Naive thymus-derived CD8-positive, alpha-beta T cell (primary cell): ENCODE measurements around the gene SHOC2. TPM values are rescaled to one million over a fixed set of nuclear protein-coding genes. Genes with fewer than 3 reads are reported as not detected.
A peak's percentile ranks its signal among the peaks of the same experiment; 100 is the strongest.

Experiments used
- ATAC-seq, 2 donors: fragments of 150-1000 bp; cut with Tn5 transposase in 1 of 2; sonication (Bioruptor Pico), chemical (Tn5 transposase) in 1 of 2; 1 replicate in 1 of 2; 2 replicates in 1 of 2; pipeline ENCODE4 v1.10.0; 2021; ENCODE audit warnings: mild to moderate bottlenecking in 2 of 2, moderate library complexity in 2 of 2
- POLR2A ChIA-PET: fragments of 350-600 bp; sonication (Branson Sonifier 250); formaldehyde crosslinking; loops from one replicate; lab custom pipeline; 2021; ENCODE audit warnings: antibody characterized with exemption; lab: Charles Lee
- DNase-seq, 10 donors: peaks; one replicate each; pipeline versions ENCODE4 v3.0.0 to v3.0.0-alpha.2; 2020 to 2022
- H3K27ac Mint-ChIP-seq, 10 donors: one replicate each; pipeline ENCODE4 v1.8.0; 2020 to 2022; ENCODE audit warnings: mild to moderate bottlenecking in 10 of 10, mixed read lengths in 10 of 10, moderate library complexity in 4 of 10, inconsistent platforms in 1 of 10
- H3K27me3 Mint-ChIP-seq, 5 donors: one replicate each; pipeline ENCODE4 v1.8.0; 2021 to 2022; ENCODE audit warnings: mixed read lengths in 5 of 5
- H3K36me3 Mint-ChIP-seq, 3 donors: one replicate each; pipeline ENCODE4 v1.8.0; 2020 to 2022; ENCODE audit warnings: mixed read lengths in 3 of 3, mild to moderate bottlenecking in 2 of 3, inconsistent platforms in 1 of 3
- H3K4me1 Mint-ChIP-seq, 4 donors: one replicate each; pipeline ENCODE4 v1.8.0; 2021 to 2022; ENCODE audit warnings: mixed read lengths in 4 of 4
- H3K4me3 Mint-ChIP-seq, 10 donors: one replicate each; pipeline ENCODE4 v1.8.0; 2020 to 2022; ENCODE audit warnings: mild to moderate bottlenecking in 10 of 10, mixed read lengths in 10 of 10, moderate library complexity in 6 of 10, inconsistent platforms in 1 of 10
- H3K9me3 Mint-ChIP-seq, 9 donors: one replicate each; pipeline ENCODE4 v1.8.0; 2020 to 2022; ENCODE audit warnings: mixed read lengths in 9 of 9, mild to moderate bottlenecking in 3 of 9, inconsistent platforms in 1 of 9, moderate library complexity in 1 of 9
- polyA plus RNA-seq, 3 donors: library from polyadenylated mRNA; unstranded; fragments of 300-500 nt; fragmentation: Illumina TruSeq; gene quantifications; one replicate each; pipeline ENCODE4 v1.2.3, GENCODE V29; 2021
- total RNA-seq, 8 experiments: library from RNA in 2 of 8; stranded (reverse) in 2 of 8; gene quantifications; one replicate each; pipeline ENCODE4 v1.2.3 and lab custom pipeline; 2021 to 2026

The SHOC2 gene
- total and polyA plus RNA-seq, 5 experiments from 2014 or later: 43.2 to 72.6 (median 58.3) TPM

DNA sequence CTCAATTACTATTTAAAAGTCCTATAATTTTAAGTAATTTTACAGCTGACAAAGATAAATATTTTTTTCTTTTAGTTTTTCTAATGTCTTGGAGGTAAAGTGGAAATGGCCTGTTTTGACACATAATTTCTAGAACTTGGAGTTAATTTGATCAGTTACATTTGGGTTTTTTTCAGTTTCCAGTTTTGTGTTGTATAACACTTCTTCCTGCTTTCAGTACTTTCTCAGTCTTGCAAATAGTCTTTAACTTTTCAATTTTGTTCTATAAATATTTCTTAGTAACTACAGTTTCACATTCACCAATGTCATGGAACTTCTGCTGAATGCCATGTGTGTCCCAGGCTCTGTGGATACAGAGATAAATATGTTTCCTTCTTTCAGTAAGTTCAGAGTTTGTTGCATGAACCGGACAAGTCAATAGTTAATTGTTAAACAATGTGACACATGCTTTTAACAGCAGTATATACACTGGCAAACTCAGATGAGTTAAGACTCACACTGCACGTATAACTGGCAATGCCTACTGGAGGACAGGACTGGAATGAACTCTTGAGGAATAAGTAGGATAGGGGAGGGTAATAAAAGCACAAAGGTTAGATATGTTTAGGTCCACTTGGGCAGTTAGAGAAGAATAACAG, 4.6 kb downstream of the SHOC2 start:
- Mint-ChIP-seq H3K4me3 (peak overlapping the region in 1 of 10 donors; percentile 0), H3K4me1 (peaks cover 11 to 74% (median 43%) of the 10 kb centered on the region in 4 donors), H3K27me3 (no peaks in the 10 kb centered on the region), H3K9me3 (no peaks in the 10 kb centered on the region), H3K27ac (peak overlapping the region in 3 of 10 donors; percentile 27 to 55 (median 30)), H3K36me3 (peaks cover 0 to 7% (median 4%) of the 10 kb centered on the region in 3 donors)
- ATAC-seq (no peak), DNase-seq (no peak)
- POLR2A ChIA-PET: interaction anchor here (1.0 kb wide), 1 partner anchor 11 kb away, joined by 3 read pairs; no protein-coding TSS in a partner anchor

DNA sequence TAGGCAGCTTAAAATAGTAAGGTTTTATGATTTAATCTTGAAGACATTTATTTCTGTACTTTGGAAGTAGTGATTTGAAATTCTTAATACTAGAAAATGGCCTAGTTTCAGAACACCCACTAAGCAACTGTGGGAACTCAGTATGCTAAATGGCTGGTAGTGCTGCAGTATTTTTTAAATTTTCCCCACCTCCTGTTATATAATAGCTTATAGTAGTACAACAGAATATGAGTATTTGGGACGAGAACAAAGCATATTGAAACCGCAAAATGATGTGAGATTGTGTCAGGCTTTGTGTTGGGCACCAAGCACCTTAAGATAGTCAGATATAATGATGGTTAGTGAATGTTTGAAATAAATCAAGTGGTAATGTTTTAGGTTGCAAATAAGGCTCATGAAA, 8.1 kb downstream of the SHOC2 start:
- Mint-ChIP-seq H3K4me1 (peaks cover 9 to 62% (median 35%) of the 10 kb centered on the region in 4 donors), H3K9me3 (no peaks in the 10 kb centered on the region), H3K4me3 (no peak overlapping the region), H3K27me3 (no peaks in the 10 kb centered on the region), H3K27ac (no peak overlapping the region), H3K36me3 (peaks cover 0 to 7% (median 4%) of the 10 kb centered on the region in 3 donors)
- DNase-seq (no peak), ATAC-seq (no peak)
- POLR2A ChIA-PET: no interaction called here

DNA sequence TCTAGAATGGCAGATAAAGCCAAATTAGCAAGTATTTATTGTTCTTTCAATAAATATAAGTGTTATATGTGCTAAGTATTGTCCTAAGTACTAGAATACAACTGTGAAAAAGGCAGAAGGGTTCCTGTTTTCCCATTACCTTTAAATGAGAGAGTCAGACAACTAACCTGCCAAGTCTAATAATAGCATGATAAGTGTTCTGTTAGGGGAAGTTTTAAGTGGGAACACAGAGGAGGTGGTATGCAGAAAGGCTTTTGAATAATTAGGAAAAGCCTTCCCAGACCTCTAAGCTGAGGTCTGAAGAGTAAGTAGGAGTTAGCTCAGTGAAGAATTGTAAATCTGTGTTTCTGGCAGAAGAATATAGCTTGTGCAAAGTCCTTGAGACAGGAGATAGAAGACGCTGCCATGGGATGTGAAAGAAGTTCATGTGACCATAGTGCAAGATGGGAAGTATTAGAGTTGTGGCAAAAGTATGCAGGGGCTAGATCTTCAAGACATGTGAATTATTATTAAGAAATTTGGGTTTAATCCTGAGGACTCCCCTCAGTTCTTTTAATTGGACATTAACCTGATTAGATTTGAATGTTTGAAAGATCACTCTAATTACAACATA, 12.5 kb downstream of the SHOC2 start:
- no peak overlapping the region for H3K4me3 Mint-ChIP-seq
- peaks cover 0 to 7% (median 7%) of the 10 kb centered on the region in 3 donors for H3K36me3 Mint-ChIP-seq
- DNase-seq (no peak), ATAC-seq (no peak)
- POLR2A ChIA-PET: no interaction called here
- no peaks in the 10 kb centered on the region for H3K9me3 Mint-ChIP-seq
- peaks cover 3 to 43% (median 22%) of the 10 kb centered on the region in 4 donors for H3K4me1 Mint-ChIP-seq
- H3K27ac Mint-ChIP-seq: no peak overlapping the region
- H3K27me3 Mint-ChIP-seq: no peaks in the 10 kb centered on the region

DNA sequence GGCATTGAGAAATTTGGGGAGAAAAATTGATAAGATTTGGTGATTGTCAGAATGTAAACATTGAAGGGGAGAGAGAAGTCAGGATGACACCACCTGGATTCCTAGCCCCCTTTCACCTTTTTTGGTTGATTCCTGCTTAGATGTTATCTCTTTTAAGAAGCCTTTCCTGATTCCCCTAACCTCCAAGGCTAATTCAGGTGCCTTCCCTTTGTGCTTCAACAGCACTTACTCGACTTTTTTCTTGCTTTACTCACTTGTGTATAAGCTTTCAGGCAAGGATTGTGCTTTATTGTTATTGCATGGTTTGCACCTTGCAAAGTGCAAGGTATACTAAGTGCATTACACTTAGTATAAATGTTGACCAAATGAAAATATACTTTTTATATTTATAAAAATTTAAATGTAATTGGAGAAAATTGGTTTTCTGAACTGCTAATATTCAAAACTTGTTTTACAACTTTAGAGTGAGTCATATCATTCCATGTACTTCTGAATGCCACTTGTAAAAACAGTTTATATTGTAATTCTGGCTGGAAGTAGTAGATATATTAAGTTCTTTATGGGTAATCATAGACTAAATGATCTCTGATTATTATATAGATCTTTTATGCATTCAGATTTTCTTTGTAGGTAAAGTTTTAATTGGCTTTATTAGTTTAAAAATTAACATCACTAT, 13.2 kb downstream of the SHOC2 start:
- no peaks in the 10 kb centered on the region for H3K9me3 Mint-ChIP-seq
- POLR2A ChIA-PET: no interaction called here
- no peak overlapping the region for H3K4me3 Mint-ChIP-seq
- ATAC-seq (no peak), DNase-seq (no peak)
- peaks cover 5 to 43% (median 27%) of the 10 kb centered on the region in 4 donors for H3K4me1 Mint-ChIP-seq
- peaks cover 0 to 12% (median 12%) of the 10 kb centered on the region in 3 donors for H3K36me3 Mint-ChIP-seq
- no peak overlapping the region for H3K27ac Mint-ChIP-seq
- H3K27me3 Mint-ChIP-seq: no peaks in the 10 kb centered on the region

DNA sequence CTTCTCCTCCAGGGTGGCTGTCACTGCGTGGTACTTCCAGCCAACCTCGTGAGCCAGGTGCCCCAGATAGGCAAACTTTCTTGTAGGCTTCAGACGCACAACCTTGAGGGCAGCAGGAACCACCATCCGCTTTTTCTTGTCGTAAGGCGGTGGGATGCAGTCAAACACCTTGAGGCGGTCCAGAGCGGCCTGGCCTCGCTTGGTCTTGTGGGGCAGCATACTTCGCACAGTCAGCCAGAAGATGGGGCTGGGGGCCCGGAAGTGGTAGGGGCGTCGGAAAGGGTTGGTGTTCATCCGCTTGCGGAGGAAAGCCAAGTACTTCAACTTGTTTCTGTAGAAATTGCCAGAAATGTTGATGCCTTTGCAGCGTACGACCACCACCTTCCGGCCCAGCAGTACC, 17.4 kb downstream of the SHOC2 start:
- POLR2A ChIA-PET: no interaction called here
- Mint-ChIP-seq H3K36me3 (peaks cover 5 to 25% (median 25%) of the 10 kb centered on the region in 3 donors), H3K27ac (peak overlapping the region in 1 of 10 donors; percentile 46), H3K4me1 (peaks cover 7 to 53% (median 33%) of the 10 kb centered on the region in 4 donors), H3K9me3 (peaks cover 0 to 7% (median 0%) of the 10 kb centered on the region in 9 donors), H3K4me3 (peak overlapping the region in 1 of 10 donors; percentile 11), H3K27me3 (no peaks in the 10 kb centered on the region)
- no peak for ATAC-seq
- no peak for DNase-seq

DNA sequence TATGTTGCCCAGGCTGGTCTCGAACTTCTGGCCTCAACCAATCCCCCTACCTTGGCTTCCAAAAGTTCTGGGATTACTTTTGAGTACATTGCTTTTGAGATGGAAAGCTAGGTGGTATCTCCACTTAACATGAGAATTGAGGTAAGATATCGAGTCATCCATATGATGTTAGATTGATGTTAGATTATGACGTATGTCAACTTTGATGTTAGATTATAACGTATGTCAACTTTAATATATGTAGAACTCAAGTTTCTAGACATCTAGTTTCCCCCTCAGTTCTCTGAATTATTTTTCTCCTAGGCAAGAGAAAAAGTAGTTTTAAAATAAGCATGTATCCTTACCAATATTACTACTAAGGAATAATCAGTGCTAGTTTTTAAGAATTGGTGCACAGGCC, 20.0 kb downstream of the SHOC2 start:
- H3K36me3 Mint-ChIP-seq: peaks cover 18 to 49% (median 46%) of the 10 kb centered on the region in 3 donors
- POLR2A ChIA-PET: no interaction called here
- H3K27me3 Mint-ChIP-seq: no peaks in the 10 kb centered on the region
- ATAC-seq (no peak), DNase-seq (no peak)
- no peak overlapping the region for H3K4me3 Mint-ChIP-seq
- no peak overlapping the region for H3K27ac Mint-ChIP-seq
- H3K9me3 Mint-ChIP-seq: peaks cover 0 to 19% (median 11%) of the 10 kb centered on the region in 9 donors
- peaks cover 16 to 64% (median 44%) of the 10 kb centered on the region in 4 donors for H3K4me1 Mint-ChIP-seq

DNA sequence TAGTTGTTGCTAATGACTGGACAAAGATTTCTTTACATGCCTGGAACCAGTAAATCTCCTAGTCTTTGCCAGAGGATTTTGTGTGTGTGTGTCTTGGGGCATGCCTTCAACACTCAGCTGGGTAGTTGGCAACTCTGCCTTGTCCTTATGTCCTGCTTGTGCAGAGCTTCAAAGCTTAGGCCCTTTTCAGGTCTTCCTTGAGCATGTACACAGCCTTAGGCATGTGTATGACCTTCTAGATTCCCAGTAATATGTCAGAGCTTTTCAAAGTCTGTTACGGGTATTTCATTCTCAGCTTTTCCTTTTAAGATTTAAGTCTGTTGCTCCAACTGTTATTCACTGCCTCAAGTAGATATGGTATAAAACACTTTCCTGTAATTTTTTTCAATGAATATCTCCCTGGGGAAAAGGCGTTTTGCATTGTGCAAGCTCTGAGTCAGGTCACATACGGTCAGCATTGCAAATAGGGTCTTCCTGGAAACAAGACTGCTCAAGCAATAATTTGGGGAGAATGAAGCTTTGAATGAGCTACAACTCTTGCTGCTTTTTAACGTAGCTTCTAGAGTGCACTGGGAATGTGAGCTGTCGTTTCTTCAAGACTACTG, 25.5 kb downstream of the SHOC2 start:
- no peak for DNase-seq
- Mint-ChIP-seq H3K36me3 (peaks cover 40 to 71% (median 69%) of the 10 kb centered on the region in 3 donors), H3K4me3 (peak overlapping the region in 1 of 10 donors; percentile 3), H3K27ac (no peak overlapping the region), H3K9me3 (peaks cover 3 to 29% (median 16%) of the 10 kb centered on the region in 9 donors), H3K4me1 (peaks cover 34 to 76% (median 59%) of the 10 kb centered on the region in 4 donors), H3K27me3 (no peaks in the 10 kb centered on the region)
- POLR2A ChIA-PET: no interaction called here
- ATAC-seq: no peak

DNA sequence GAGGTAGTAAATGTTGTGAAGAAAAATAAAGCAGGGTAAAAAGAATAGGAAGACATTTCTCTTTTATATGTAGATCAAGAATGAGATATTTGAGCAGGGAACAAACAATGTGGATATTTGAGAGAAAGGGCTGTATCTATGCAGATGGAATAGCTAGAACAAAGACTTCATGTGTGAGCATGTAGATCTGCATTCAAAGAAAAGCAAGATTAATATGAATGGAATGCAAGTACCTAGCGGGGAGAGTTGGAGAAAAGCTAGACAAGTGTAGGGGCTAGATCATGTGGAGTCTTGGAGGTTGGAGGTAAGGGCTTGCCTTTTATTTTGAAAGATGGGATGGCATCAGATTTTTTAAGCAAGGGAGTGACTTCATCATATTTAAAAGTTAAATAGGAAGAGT, 27.1 kb downstream of the SHOC2 start:
- ATAC-seq: no peak
- no peaks in the 10 kb centered on the region for H3K27me3 Mint-ChIP-seq
- H3K4me1 Mint-ChIP-seq: peaks cover 32 to 68% (median 54%) of the 10 kb centered on the region in 4 donors
- peaks cover 3 to 26% (median 15%) of the 10 kb centered on the region in 9 donors for H3K9me3 Mint-ChIP-seq
- peak overlapping the region in 1 of 10 donors; percentile 1 for H3K27ac Mint-ChIP-seq
- POLR2A ChIA-PET: no interaction called here
- H3K36me3 Mint-ChIP-seq: peaks cover 41 to 75% (median 68%) of the 10 kb centered on the region in 3 donors
- no peak for DNase-seq
- H3K4me3 Mint-ChIP-seq: no peak overlapping the region

DNA sequence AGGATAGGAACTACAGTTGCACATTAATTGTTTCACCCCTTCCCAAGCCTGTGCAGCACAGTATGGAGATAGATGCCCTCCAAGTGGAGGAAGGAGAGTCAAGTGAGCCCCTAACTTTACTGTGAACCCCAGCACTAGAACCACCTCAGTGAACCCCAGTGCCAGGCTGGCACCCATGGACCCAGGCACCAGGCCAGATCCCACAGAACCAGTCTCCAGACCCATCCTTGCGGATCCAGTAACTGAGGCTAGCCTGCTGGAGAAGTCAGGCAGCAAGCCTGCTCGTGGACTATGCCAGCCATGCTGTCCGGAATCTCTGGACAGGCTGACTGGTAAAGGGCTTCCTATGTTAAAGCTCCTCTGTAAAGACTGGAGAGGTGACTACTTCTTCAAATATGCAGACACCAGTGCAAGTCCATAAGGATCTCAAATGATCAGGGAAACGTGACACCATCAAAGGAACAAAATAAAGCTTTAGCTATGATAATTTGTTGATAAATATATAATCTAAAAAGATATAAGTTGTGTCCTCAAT, 27.7 kb downstream of the SHOC2 start:
- Mint-ChIP-seq H3K4me1 (peaks cover 32 to 66% (median 56%) of the 10 kb centered on the region in 4 donors), H3K9me3 (peaks cover 3 to 26% (median 15%) of the 10 kb centered on the region in 9 donors), H3K27me3 (no peaks in the 10 kb centered on the region), H3K4me3 (no peak overlapping the region), H3K27ac (no peak overlapping the region), H3K36me3 (peaks cover 42 to 76% (median 71%) of the 10 kb centered on the region in 3 donors)
- DNase-seq (peak in 1 of 10 donors; percentile 54), ATAC-seq (no peak)
- POLR2A ChIA-PET: no interaction called here

DNA sequence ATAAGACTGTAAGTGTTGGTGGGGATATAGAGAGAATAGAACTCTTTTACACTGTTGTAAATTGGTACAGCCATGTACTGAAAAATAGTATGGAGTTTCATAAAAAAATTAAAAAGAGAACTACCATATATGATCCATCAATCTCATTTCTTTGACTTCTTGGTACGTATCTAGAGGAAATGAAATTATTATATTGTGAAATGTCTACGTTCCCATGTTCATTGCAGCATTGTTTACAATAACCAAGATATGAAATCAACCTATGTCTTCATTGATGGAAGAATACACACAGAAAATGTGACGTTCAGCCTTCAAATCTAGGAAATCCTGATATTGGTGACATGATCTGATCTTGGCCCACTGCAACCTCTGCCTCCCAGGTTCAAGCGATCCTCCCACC, 32.0 kb downstream of the SHOC2 start:
- no peaks in the 10 kb centered on the region for H3K27me3 Mint-ChIP-seq
- no peak overlapping the region for H3K4me3 Mint-ChIP-seq
- H3K36me3 Mint-ChIP-seq: peaks cover 31 to 63% (median 51%) of the 10 kb centered on the region in 3 donors
- ATAC-seq: no peak
- H3K9me3 Mint-ChIP-seq: peaks cover 0 to 26% (median 5%) of the 10 kb centered on the region in 9 donors
- H3K27ac Mint-ChIP-seq: no peak overlapping the region
- DNase-seq: no peak
- POLR2A ChIA-PET: no interaction called here
- H3K4me1 Mint-ChIP-seq: peaks cover 23 to 56% (median 48%) of the 10 kb centered on the region in 4 donors

DNA sequence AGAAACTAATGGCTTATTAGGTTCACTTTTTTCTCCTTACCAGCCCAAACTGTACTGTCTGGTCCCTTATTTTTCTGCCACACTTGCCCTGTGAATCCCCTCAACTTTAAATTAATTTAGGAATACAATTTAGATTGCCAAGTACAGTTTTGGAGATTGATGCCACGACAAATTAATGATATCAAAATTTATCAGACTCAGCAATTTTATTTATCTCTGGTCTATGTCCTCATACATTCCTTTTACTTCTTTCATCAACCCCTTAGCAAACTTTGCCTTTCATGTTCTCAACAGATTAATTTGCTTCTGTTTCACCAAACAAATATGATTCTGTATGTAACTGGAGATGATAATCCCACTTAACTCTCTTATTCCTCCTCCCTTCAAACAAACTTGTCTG, 38.2 kb downstream of the SHOC2 start:
- Mint-ChIP-seq H3K27me3 (no peaks in the 10 kb centered on the region), H3K27ac (peak overlapping the region in 1 of 10 donors; percentile 29), H3K4me3 (no peak overlapping the region), H3K4me1 (peaks cover 24 to 72% (median 52%) of the 10 kb centered on the region in 4 donors), H3K9me3 (peaks cover 0 to 2% (median 0%) of the 10 kb centered on the region in 9 donors), H3K36me3 (peaks cover 2 to 16% (median 12%) of the 10 kb centered on the region in 3 donors)
- POLR2A ChIA-PET: no interaction called here
- DNase-seq (no peak), ATAC-seq (no peak)
